Esophagus muscularis mucosa (tissue), 3 donors: ENCODE measurements around the gene PSMB11.

Source experiments
- EP300 ChIP-seq: sonication (generic); formaldehyde crosslinking; IDR thresholded peaks from one replicate; pipeline ENCODE4 v1.6.1; 2017; ENCODE audit warnings: antibody characterized with exemption
- TF ChIP-seq, protein P1 (sequence below), 3 experiments: fragments of 200-600 bp in 2 of 3; fragments of 450-650 bp in 1 of 3; sonication (generic) in 2 of 3; IDR thresholded peaks; one replicate each; pipeline ENCODE4 v1.5.1; 2017 to 2019; ENCODE audit warnings: antibody characterized with exemption in 3 of 3, mild to moderate bottlenecking in 2 of 3, moderate library complexity in 1 of 3

DNA sequence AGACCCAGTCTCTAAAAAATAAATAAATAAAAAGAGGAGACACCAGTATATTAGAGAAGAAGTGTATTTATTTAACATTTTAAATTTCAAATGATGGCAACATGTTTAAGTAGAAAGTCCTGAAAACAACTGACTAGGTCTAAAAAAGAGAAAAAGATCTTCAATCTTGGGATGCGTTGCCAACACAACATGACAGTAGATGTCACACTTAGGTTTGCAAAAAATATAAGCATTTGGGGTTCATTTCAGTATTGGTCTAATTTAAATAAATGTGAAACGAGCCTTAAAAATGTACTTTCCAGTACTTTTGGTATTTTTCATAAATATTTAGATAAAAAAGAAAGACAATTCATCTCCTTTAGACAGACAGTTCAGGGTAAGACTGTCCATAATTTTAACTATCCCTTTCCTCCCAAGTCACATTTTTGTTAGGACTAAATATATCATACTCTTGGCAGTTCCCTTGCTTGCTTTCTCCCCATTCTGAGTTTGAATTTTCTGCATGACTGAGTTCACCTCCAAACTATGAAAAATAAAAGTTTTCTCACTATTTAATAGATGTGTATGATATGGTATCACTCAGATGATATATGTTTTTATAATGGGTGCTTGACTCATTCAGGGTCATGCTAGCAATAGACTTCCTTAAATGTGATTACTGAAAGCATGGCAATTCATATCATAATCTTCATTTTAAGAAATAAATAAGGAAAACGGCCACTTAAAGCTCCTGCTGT, 36.4 kb upstream of the PSMB11 start:
- TF ChIP-seq, protein P1, sequence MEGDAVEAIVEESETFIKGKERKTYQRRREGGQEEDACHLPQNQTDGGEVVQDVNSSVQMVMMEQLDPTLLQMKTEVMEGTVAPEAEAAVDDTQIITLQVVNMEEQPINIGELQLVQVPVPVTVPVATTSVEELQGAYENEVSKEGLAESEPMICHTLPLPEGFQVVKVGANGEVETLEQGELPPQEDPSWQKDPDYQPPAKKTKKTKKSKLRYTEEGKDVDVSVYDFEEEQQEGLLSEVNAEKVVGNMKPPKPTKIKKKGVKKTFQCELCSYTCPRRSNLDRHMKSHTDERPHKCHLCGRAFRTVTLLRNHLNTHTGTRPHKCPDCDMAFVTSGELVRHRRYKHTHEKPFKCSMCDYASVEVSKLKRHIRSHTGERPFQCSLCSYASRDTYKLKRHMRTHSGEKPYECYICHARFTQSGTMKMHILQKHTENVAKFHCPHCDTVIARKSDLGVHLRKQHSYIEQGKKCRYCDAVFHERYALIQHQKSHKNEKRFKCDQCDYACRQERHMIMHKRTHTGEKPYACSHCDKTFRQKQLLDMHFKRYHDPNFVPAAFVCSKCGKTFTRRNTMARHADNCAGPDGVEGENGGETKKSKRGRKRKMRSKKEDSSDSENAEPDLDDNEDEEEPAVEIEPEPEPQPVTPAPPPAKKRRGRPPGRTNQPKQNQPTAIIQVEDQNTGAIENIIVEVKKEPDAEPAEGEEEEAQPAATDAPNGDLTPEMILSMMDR (IDR thresholded peaks at IDR 0.05): no peak
- no peak for TF ChIP-seq EP300
